GM06990 (cell line): Measurements from ENCODE around the gene LRRC59.
A peak's percentile ranks its signal among the peaks of the same experiment; 100 is the strongest.

Experiments
- DNase-seq: peaks from one replicate; pipeline ENCODE4 v3.0.0-alpha.2; 2011; ENCODE audit not compliant: insufficient read length; ENCODE audit errors: extremely low read depth
- H3K27me3 ChIP-seq: replicated peaks from 2 replicates; pipeline ENCODE4 v1.6.0; 2011; ENCODE audit warnings: low read length; ENCODE audit not compliant: control insufficient read depth, insufficient read depth
- H3K36me3 ChIP-seq: 2 replicates; pipeline ENCODE4 v1.5.1; 2011; ENCODE audit warnings: low read length; ENCODE audit not compliant: control insufficient read depth, insufficient read depth
- H3K4me3 ChIP-seq: replicated peaks from 2 replicates; pipeline ENCODE4 v1.5.1; 2011; ENCODE audit warnings: low read depth, mild to moderate bottlenecking, control low read depth, low read length
- CTCF ChIP-seq: IDR thresholded peaks from 2 replicates; pipeline ENCODE4 v1.5.1; 2011; ENCODE audit warnings: low read length, control low read depth, mild to moderate bottlenecking, inconsistent platforms; ENCODE audit not compliant: insufficient read depth, poor library complexity, severe bottlenecking

Gene LRRC59

GRCh38 chr17:50397919-50398285 lies 579 bp upstream of the LRRC59 start:
- H3K4me3 ChIP-seq = no peak overlapping the region; the same call in 1 of the 2 replicates
- no peaks in the 10 kb centered on the region for H3K27me3 ChIP-seq
- DNase-seq = no peak
- H3K36me3 ChIP-seq = peaks cover 13% of the 10 kb centered on the region
- TF ChIP-seq CTCF = no peak

GRCh38 chr17:50396261-50397110 lies 837 bp downstream of the LRRC59 start:
- Histone ChIP-seq H3K4me3 (peak overlapping the region; percentile 98), H3K27me3 (no peaks in the 10 kb centered on the region), H3K36me3 (peaks cover 24% of the 10 kb centered on the region)
- DNase-seq = peak; percentile 37
- no peak for TF ChIP-seq CTCF

GRCh38 chr17:50394711-50395110 lies 2.6 kb downstream of the LRRC59 start:
- no peak for TF ChIP-seq CTCF
- Histone ChIP-seq H3K4me3 (no peak overlapping the region), H3K27me3 (no peaks in the 10 kb centered on the region), H3K36me3 (peaks cover 33% of the 10 kb centered on the region)
- DNase-seq = no peak

GRCh38 chr17:50393700-50394099 lies 3.6 kb downstream of the LRRC59 start:
- H3K36me3 ChIP-seq = peaks cover 36% of the 10 kb centered on the region
- H3K27me3 ChIP-seq = no peaks in the 10 kb centered on the region
- TF ChIP-seq CTCF = no peak
- H3K4me3 ChIP-seq = no peak overlapping the region
- no peak for DNase-seq

- H3K36me3 ChIP-seq = peaks cover 43% of the 10 kb centered on the region
- no peaks in the 10 kb centered on the region for H3K27me3 ChIP-seq
- no peak for DNase-seq
- TF ChIP-seq CTCF = no peak
- H3K4me3 ChIP-seq = no peak overlapping the region
Measured at GRCh38 chr17:50392621-50393020, 4.7 kb downstream of the LRRC59 start.
